Mesodermal cell (in vitro differentiated cells): Measurements from ENCODE around the gene KDM6A.

Experiments
- H3K27ac ChIP-seq: 2 replicates; pipeline ENCODE4 v1.7.0; 2013; ENCODE audit warnings: mild to moderate bottlenecking, low read depth, low read length, moderate library complexity; ENCODE audit not compliant: severe bottlenecking
- H3K36me3 ChIP-seq: 2 replicates; pipeline ENCODE4 v1.7.1; 2013; ENCODE audit warnings: mild to moderate bottlenecking, low read length, moderate library complexity; ENCODE audit not compliant: control insufficient read depth, insufficient read depth
- H3K4me1 ChIP-seq: one replicate; pipeline ENCODE4 v1.7.1; 2013; ENCODE audit warnings: mild to moderate bottlenecking, low read length; ENCODE audit not compliant: insufficient read depth, control insufficient read depth, poor library complexity, severe bottlenecking
- H3K4me3 ChIP-seq: 2 replicates; pipeline ENCODE4 v1.7.0; 2013; ENCODE audit warnings: low read length, control low read depth, mild to moderate bottlenecking; ENCODE audit not compliant: insufficient read depth, poor library complexity, severe bottlenecking; ENCODE audit errors: extremely low read depth
- H3K9me3 ChIP-seq: 2 replicates; pipeline ENCODE4 v1.7.1; 2013; ENCODE audit warnings: mild to moderate bottlenecking, low read length, moderate library complexity; ENCODE audit not compliant: control insufficient read depth
- WGBS, 2 experiments: methylation state at CpG; one replicate each; pipeline ENCODE4 v1.1.5; 2013; ENCODE audit warnings: missing lambda C conversion rate in 2 of 2; ENCODE audit not compliant: insufficient coverage in 2 of 2; 5-methylcytosine and 5-hydroxymethylcytosine counted together

KDM6A gene

GRCh38 chrX:45138525-45138924 lies 265.5 kb downstream of the KDM6A start:
- no peaks in the 10 kb centered on the region for H3K9me3 ChIP-seq
- 80% methylated on average over 1 of the region's 4 CpGs; no CpG with 5 or more reads in 1 of the 2 experiments for WGBS, 2 experiments
- H3K4me1 ChIP-seq: no peaks in the 10 kb centered on the region
- no peak overlapping the region for H3K27ac ChIP-seq
- no peak overlapping the region for H3K4me3 ChIP-seq
- no peaks in the 10 kb centered on the region for H3K36me3 ChIP-seq

DNA sequence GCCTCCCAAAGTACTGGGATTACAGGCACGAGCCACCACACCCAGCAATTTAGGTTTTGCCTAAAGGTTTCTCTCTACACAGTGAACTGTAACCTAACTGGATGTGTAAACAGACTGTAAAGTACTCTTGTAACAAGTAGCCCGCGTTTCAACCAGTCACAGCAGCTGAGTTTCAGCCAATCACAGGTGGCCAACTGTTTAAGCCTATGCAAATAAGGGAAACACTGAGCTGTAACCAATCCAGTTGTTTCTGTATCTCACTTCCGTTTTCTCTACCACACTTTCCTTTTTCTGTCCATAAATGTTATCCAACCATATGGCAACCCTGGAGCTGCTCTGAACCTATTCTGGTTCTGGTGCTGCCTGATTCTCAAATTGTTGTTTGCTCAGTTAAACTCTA lies 267.8 kb downstream of the KDM6A start:
- 90 to 95% methylated on average over 2 to 3 of the region's 4 CpGs for WGBS, 2 experiments
- H3K4me1 ChIP-seq: no peaks in the 10 kb centered on the region
- H3K4me3 ChIP-seq: no peak overlapping the region

DNA sequence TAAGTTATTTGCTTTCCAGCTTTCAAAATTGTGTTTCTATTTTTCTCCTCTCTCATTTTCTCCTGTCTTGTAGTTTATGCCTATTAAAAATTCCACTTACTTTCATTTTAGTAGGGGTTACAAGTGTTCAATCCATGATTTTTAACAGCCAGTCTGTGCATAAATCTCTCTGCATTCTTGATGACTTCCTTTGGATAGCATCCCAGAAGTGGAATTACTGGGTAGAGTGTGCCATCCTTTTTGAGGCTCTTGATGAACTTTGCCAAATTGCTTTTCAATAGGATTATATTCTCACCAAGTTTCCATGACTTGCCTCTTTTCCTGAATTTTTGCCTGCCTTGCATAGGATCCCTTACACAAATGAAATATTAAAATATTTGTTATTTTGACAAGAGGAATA lies 269.2 kb downstream of the KDM6A start:
- Histone ChIP-seq H3K4me3 (no peak overlapping the region), H3K27ac (no peak overlapping the region), H3K36me3 (no peaks in the 10 kb centered on the region), H3K9me3 (no peaks in the 10 kb centered on the region), H3K4me1 (no peaks in the 10 kb centered on the region)

More for the DNA sequence above, 267.8 kb downstream of the KDM6A start:
- Histone ChIP-seq H3K9me3 (no peaks in the 10 kb centered on the region), H3K27ac (no peak overlapping the region), H3K36me3 (no peaks in the 10 kb centered on the region)

- no peaks in the 10 kb centered on the region for H3K9me3 ChIP-seq
- H3K4me1 ChIP-seq: no peaks in the 10 kb centered on the region
- H3K4me3 ChIP-seq: no peak overlapping the region
- H3K27ac ChIP-seq: no peak overlapping the region
- 77 to 100% methylated on average over 1 to 2 of the region's 3 CpGs for WGBS, 2 experiments
- H3K36me3 ChIP-seq: no peaks in the 10 kb centered on the region
These were observed 270.5 kb downstream of the KDM6A start for GRCh38 chrX:45143455-45143854.

DNA sequence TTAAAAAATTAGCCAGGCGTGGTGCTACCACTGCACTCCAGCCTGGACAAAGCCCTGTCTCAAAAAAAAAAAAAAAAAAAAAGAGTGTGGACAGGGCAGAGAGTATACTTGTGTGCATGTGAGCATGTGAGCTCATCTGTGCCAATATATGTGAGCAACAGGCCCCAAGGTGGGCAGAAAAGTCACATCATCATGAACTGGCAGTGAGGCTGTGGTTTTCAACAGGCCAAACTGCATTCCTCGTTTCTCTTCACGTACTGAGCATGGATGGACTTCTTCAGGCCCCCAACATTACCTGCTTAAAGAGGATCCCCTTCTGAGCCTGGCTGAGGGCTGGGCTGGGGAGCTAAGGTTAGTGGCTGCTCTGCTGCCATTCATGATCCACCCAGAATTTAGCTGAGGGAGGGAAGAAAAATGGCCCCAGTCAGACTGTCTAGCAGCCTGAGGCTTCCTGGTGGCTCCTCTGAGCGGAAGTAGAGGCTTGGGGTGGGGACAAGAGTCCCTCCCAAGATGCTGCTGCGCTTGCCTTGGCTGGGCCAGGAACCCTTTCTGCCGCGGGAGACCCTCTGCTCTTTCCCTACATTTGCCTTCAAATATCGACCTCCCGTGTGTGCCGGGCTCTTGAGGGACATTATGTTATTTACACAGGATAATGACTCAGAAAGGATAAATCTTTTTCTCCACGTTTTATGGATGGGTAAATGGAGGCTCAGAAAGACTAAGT lies 272.7 kb downstream of the KDM6A start:
- Histone ChIP-seq H3K27ac (no peak overlapping the region), H3K9me3 (no peaks in the 10 kb centered on the region), H3K4me1 (no peaks in the 10 kb centered on the region), H3K4me3 (no peak overlapping the region), H3K36me3 (no peaks in the 10 kb centered on the region)
- WGBS, 2 experiments: 100% methylated on average over 1 of the region's 11 CpGs; no CpG with 5 or more reads in 1 of the 2 experiments

GRCh38 chrX:45150821-45151220 lies 277.8 kb downstream of the KDM6A start:
- no peaks in the 10 kb centered on the region for H3K9me3 ChIP-seq
- WGBS, 2 experiments: 100% methylated on average over 1 to 4 of the region's 9 CpGs
- H3K4me1 ChIP-seq: no peaks in the 10 kb centered on the region
- H3K36me3 ChIP-seq: no peaks in the 10 kb centered on the region
- no peak overlapping the region for H3K4me3 ChIP-seq
- H3K27ac ChIP-seq: no peak overlapping the region

GRCh38 chrX:45154033-45154360 lies 281.0 kb downstream of the KDM6A start:
- WGBS, 2 experiments: 88% methylated on average over 1 of the region's 4 CpGs; no CpG with 5 or more reads in 1 of the 2 experiments
- Histone ChIP-seq H3K27ac (no peak overlapping the region), H3K9me3 (no peaks in the 10 kb centered on the region)

GRCh38 chrX:45154462-45154861 lies 281.5 kb downstream of the KDM6A start:
- H3K36me3 ChIP-seq: no peaks in the 10 kb centered on the region
- no peaks in the 10 kb centered on the region for H3K9me3 ChIP-seq
- H3K27ac ChIP-seq: no peak overlapping the region
- H3K4me1 ChIP-seq: no peaks in the 10 kb centered on the region
- H3K4me3 ChIP-seq: no peak overlapping the region

More at GRCh38 chrX:45154033-45154360, 281.0 kb downstream of the KDM6A start:
- H3K4me1 ChIP-seq: no peaks in the 10 kb centered on the region
- no peak overlapping the region for H3K4me3 ChIP-seq
- no peaks in the 10 kb centered on the region for H3K36me3 ChIP-seq

- no peaks in the 10 kb centered on the region for H3K36me3 ChIP-seq
- H3K4me1 ChIP-seq: no peaks in the 10 kb centered on the region
- no CpG with 5 or more reads among the region's 22 CpGs for WGBS, 2 experiments
- H3K9me3 ChIP-seq: no peaks in the 10 kb centered on the region
- no peak overlapping the region for H3K27ac ChIP-seq
- H3K4me3 ChIP-seq: no peak overlapping the region
These were observed 284.7 kb downstream of the KDM6A start for GRCh38 chrX:45157647-45158046.
